Common myeloid progenitor, CD34-positive (primary cell): ENCODE measurements around the gene TTL.
"Not testable (repeated sequence)": the region's sequence is repeated elsewhere in the genome, so short reads cannot be mapped to it uniquely, and the experiment has no call there.

Experiments
- CTCF ChIA-PET: fragments of 350-600 bp; sonication (Branson Sonifier 250); formaldehyde crosslinking; loops from one replicate; lab custom pipeline; 2021; ENCODE audit warnings: antibody characterized with exemption; lab: Charles Lee
- POLR2A ChIA-PET: fragments of 350-600 bp; sonication (Branson Sonifier 250); formaldehyde crosslinking; loops from one replicate; lab custom pipeline; 2021; ENCODE audit warnings: antibody characterized with exemption; lab: Charles Lee
- DNase-seq, 3 donors: peaks; one replicate each; pipeline versions ENCODE4 v3.0.0 to v3.0.0-alpha.2; 2013
- H3K27ac ChIP-seq, 2 experiments: 1 replicate in 1 of 2; 2 replicates in 1 of 2; pipeline ENCODE4 v1.7.0; 2013; ENCODE audit warnings: inconsistent platforms in 2 of 2, low read length in 2 of 2, mild to moderate bottlenecking in 2 of 2, low read depth in 1 of 2, moderate library complexity in 1 of 2; ENCODE audit not compliant: severe bottlenecking in 2 of 2, insufficient read depth in 1 of 2, poor library complexity in 1 of 2
- H3K27me3 ChIP-seq, 5 experiments: replicated peaks in 2 of 5; 1 replicate in 3 of 5; 2 replicates in 2 of 5; pipeline versions ENCODE4 v1.6.1 to v1.7.0; 2013; ENCODE audit warnings: low read length in 4 of 5, mild to moderate bottlenecking in 2 of 5, moderate library complexity in 2 of 5, inconsistent platforms in 1 of 5; ENCODE audit not compliant: insufficient read depth in 5 of 5, control insufficient read depth in 4 of 5
- H3K36me3 ChIP-seq, 4 experiments: 1 replicate in 2 of 4; 2 replicates in 2 of 4; pipeline versions ENCODE4 v1.6.1 to v1.7.0; 2013; ENCODE audit warnings: low read length in 3 of 4, control low read depth in 1 of 4, mild to moderate bottlenecking in 1 of 4; ENCODE audit not compliant: control insufficient read depth in 4 of 4, insufficient read depth in 4 of 4
- H3K4me1 ChIP-seq, 4 experiments: 1 replicate in 3 of 4; 2 replicates in 1 of 4; pipeline versions ENCODE4 v1.6.1 to v1.7.1; 2013; ENCODE audit warnings: low read length in 3 of 4, mild to moderate bottlenecking in 3 of 4, control low read depth in 1 of 4, inconsistent platforms in 1 of 4, moderate library complexity in 1 of 4; ENCODE audit not compliant: control insufficient read depth in 4 of 4, insufficient read depth in 4 of 4; ENCODE audit errors: control extremely low read depth in 1 of 4
- H3K4me3 ChIP-seq, 7 experiments: 1 replicate in 4 of 7; 2 replicates in 3 of 7; pipeline versions ENCODE4 v1.5.1 to v1.7.0; 2013; ENCODE audit warnings: mild to moderate bottlenecking in 7 of 7, low read length in 6 of 7, moderate library complexity in 6 of 7, inconsistent platforms in 2 of 7, low read depth in 2 of 7, control low read depth in 1 of 7; ENCODE audit not compliant: insufficient read depth in 4 of 7, control insufficient read depth in 1 of 7; ENCODE audit errors: extremely low read depth in 1 of 7
- H3K9me3 ChIP-seq, 5 experiments: 1 replicate in 4 of 5; 2 replicates in 1 of 5; pipeline versions ENCODE4 v1.6.1 to v1.7.1; 2013; ENCODE audit warnings: low read length in 4 of 5, mild to moderate bottlenecking in 2 of 5, inconsistent platforms in 1 of 5, low read depth in 1 of 5, moderate library complexity in 1 of 5; ENCODE audit not compliant: control insufficient read depth in 4 of 5, insufficient read depth in 2 of 5; ENCODE audit errors: control extremely low read depth in 1 of 5
- WGBS: methylation state at CpG from one replicate; pipeline ENCODE4 v1.1.5; 2013; ENCODE audit not compliant: insufficient coverage; 5-methylcytosine and 5-hydroxymethylcytosine counted together

Gene TTL

GRCh38 chr2:112542984-112543661 lies 61.2 kb downstream of the TTL start:
- ChIA-PET POLR2A (no interaction called here), CTCF (interaction anchor here (1.4 to 1.5 kb wide), 2 partner anchors 60 to 183 kb away, joined by 3 read pairs; no protein-coding TSS in a partner anchor)
- Histone ChIP-seq H3K9me3 (no peaks in the 10 kb centered on the region), H3K4me3 (peak overlapping the region in 6 of 7 experiments; percentile 83 to 100 (median 94)), H3K4me1 (peaks cover 9 to 28% (median 25%) of the 10 kb centered on the region in 4 experiments), H3K36me3 (peaks cover 10 to 20% (median 17%) of the 10 kb centered on the region in 4 experiments), H3K27ac (peak overlapping the region in 1 of 2 experiments; percentile 98), H3K27me3 (no peaks in the 10 kb centered on the region)
- WGBS: 9% methylated on average over 16 of the region's 18 CpGs
- peak; percentile 2 to 51 (median 20) for DNase-seq

GRCh38 chr2:112547333-112547732 lies 65.4 kb downstream of the TTL start:
- Histone ChIP-seq H3K9me3 (no peaks in the 10 kb centered on the region), H3K4me1 (peaks cover 7 to 17% (median 16%) of the 10 kb centered on the region in 4 experiments), H3K4me3 (no peak overlapping the region), H3K27ac (no peak overlapping the region), H3K36me3 (peaks cover 18 to 58% (median 44%) of the 10 kb centered on the region in 4 experiments), H3K27me3 (no peaks in the 10 kb centered on the region)
- ChIA-PET CTCF (interaction anchor here (0.8 to 1.0 kb wide), 2 partner anchors 10 to 80 kb away, joined by 3 to 4 read pairs; no protein-coding TSS in a partner anchor), POLR2A (no interaction called here)
- no peak for DNase-seq
- WGBS: no CpG with 5 or more reads among the region's 4 CpGs

- peaks cover 0 to 5% (median under 1%) of the 10 kb centered on the region in 4 experiments for H3K4me1 ChIP-seq
- H3K9me3 ChIP-seq: no peaks in the 10 kb centered on the region
- no peak overlapping the region for H3K27ac ChIP-seq
- no peak for DNase-seq
- H3K4me3 ChIP-seq: no peak overlapping the region
- CTCF ChIA-PET: no interaction called here
- WGBS: 100% methylated on average over 2 of the region's 2 CpGs
- H3K27me3 ChIP-seq: no peaks in the 10 kb centered on the region
- POLR2A ChIA-PET: no interaction called here
- H3K36me3 ChIP-seq: peaks cover 21 to 72% (median 52%) of the 10 kb centered on the region in 4 experiments
These were observed 67.0 kb downstream of the TTL start for GRCh38 chr2:112548980-112549379.

- no peak for DNase-seq
- POLR2A ChIA-PET: no interaction called here
- 79% methylated on average over 2 of the region's 3 CpGs for WGBS
- CTCF ChIA-PET: interaction anchor here (0.5 to 1.6 kb wide), 2 partner anchors 183 to 237 kb away, joined by 3 to 4 read pairs; no protein-coding TSS in a partner anchor
- H3K36me3 ChIP-seq: peaks cover 41 to 88% (median 67%) of the 10 kb centered on the region in 4 experiments
- no peaks in the 10 kb centered on the region for H3K27me3 ChIP-seq
- no peaks in the 10 kb centered on the region for H3K4me1 ChIP-seq
- no peak overlapping the region for H3K4me3 ChIP-seq
- peaks cover 0 to 21% (median 8%) of the 10 kb centered on the region in 5 experiments for H3K9me3 ChIP-seq
- H3K27ac ChIP-seq: no peak overlapping the region
These were observed 84.1 kb downstream of the TTL start for GRCh38 chr2:112566104-112566503.

- POLR2A ChIA-PET, H3K27ac ChIP-seq, H3K4me1 ChIP-seq, H3K4me3 ChIP-seq, H3K27me3 ChIP-seq, DNase-seq: not testable (repeated sequence)
- CTCF ChIA-PET: interaction anchor here (1.6 kb wide), 1 partner anchor 182 kb away, joined by 4 read pairs; no protein-coding TSS in a partner anchor
- WGBS: 100% methylated on average over 2 of the region's 5 CpGs
- H3K9me3 ChIP-seq: peaks cover 0 to 21% (median 8%) of the 10 kb centered on the region in 5 experiments
- peaks cover 40 to 88% (median 66%) of the 10 kb centered on the region in 4 experiments for H3K36me3 ChIP-seq
These were observed 84.6 kb downstream of the TTL start for GRCh38 chr2:112566508-112566907.

GRCh38 chr2:112572005-112572404 lies 90.0 kb downstream of the TTL start:
- CTCF ChIA-PET: no interaction called here

GRCh38 chr2:112577756-112578155 lies 95.8 kb downstream of the TTL start:
- POLR2A ChIA-PET: no interaction called here
- DNase-seq: no peak
- no peaks in the 10 kb centered on the region for H3K9me3 ChIP-seq
- no peak overlapping the region for H3K27ac ChIP-seq
- H3K36me3 ChIP-seq: peaks cover 2 to 39% (median 31%) of the 10 kb centered on the region in 4 experiments
- H3K4me1 ChIP-seq: peaks cover 0 to 5% (median 1%) of the 10 kb centered on the region in 4 experiments
- CTCF ChIA-PET: no interaction called here
- H3K4me3 ChIP-seq: no peak overlapping the region
- H3K27me3 ChIP-seq: no peaks in the 10 kb centered on the region
- 60% methylated on average over 2 of the region's 5 CpGs for WGBS

More at GRCh38 chr2:112572005-112572404, 90.0 kb downstream of the TTL start:
- POLR2A ChIA-PET: no interaction called here
- peaks cover 0 to 21% (median 8%) of the 10 kb centered on the region in 5 experiments for H3K9me3 ChIP-seq
- H3K4me3 ChIP-seq: no peak overlapping the region
- no peak overlapping the region for H3K27ac ChIP-seq
- no peak for DNase-seq
- 100% methylated on average over 1 of the region's 7 CpGs for WGBS
- no peaks in the 10 kb centered on the region for H3K4me1 ChIP-seq
- H3K36me3 ChIP-seq: peaks cover 38 to 95% (median 74%) of the 10 kb centered on the region in 4 experiments
- no peaks in the 10 kb centered on the region for H3K27me3 ChIP-seq
